IMR-90 (cell line): ENCODE results near the gene IGFL3. TPM values are rescaled to one million over a fixed set of nuclear protein-coding genes. Genes with fewer than 3 reads are reported as not detected.

ENCODE experiments used
- ATAC-seq: fragments of 200-7000 bp; cut with Tn5 transposase; 2 replicates; pipeline ENCODE4 v1.9.1; 2020; ENCODE audit warnings: low read depth, mild to moderate bottlenecking, moderate library complexity
- BruUV-seq: library from RNA; stranded (reverse); fragments of 400-500 nt; replicated peaks from 2 replicates; lab custom pipeline; 2021; lab: Mats Ljungman, UMichigan
- CTCF ChIA-PET: fragments of 300-600 bp; formaldehyde crosslinking; extraction: SDS; loops from one replicate; lab custom pipeline; 2021; ENCODE audit warnings: antibody characterized with exemption; lab: Yijun Ruan, JAX
- POLR2A ChIA-PET: fragments of 300-600 bp; sonication (Branson Sonifier 250); formaldehyde crosslinking; loops from one replicate; lab custom pipeline; 2022; ENCODE audit warnings: antibody characterized with exemption; ENCODE audit not compliant: unreplicated experiment; lab: Charles Lee
- DNase-seq: peaks from one replicate; pipeline ENCODE4 v3.0.0; 2013
- H2AFZ ChIP-seq: replicated peaks from 2 replicates; pipeline ENCODE3; 2013; ENCODE audit warnings: low read length, mild to moderate bottlenecking; ENCODE audit not compliant: poor library complexity
- H2AK5ac ChIP-seq: 2 replicates; pipeline ENCODE4 v1.6.1; 2013; ENCODE audit warnings: low read depth, low read length, inconsistent platforms
- H2AK9ac ChIP-seq: replicated peaks from 2 replicates; pipeline ENCODE3; 2013; ENCODE audit warnings: mild to moderate bottlenecking, low read depth, low read length, moderate library complexity; ENCODE audit not compliant: poor library complexity
- H2BK120ac ChIP-seq: 2 replicates; pipeline ENCODE4 v1.6.1; 2013; ENCODE audit warnings: low read depth, low read length, inconsistent platforms
- H2BK15ac ChIP-seq: 3 replicates; pipeline ENCODE4 v1.6.1; 2013; ENCODE audit warnings: low read depth, low read length, inconsistent platforms
- H2BK20ac ChIP-seq: 2 replicates; pipeline ENCODE4 v1.6.1; 2013; ENCODE audit warnings: low read depth, mild to moderate bottlenecking, inconsistent platforms, low read length, moderate library complexity
- H2BK5ac ChIP-seq: 2 replicates; pipeline ENCODE4 v1.6.1; 2013; ENCODE audit warnings: mild to moderate bottlenecking, low read depth, low read length, inconsistent platforms; ENCODE audit not compliant: poor library complexity, severe bottlenecking
- H3K14ac ChIP-seq: replicated peaks from 2 replicates; pipeline ENCODE4 v1.6.1; 2013; ENCODE audit warnings: low read depth, low read length, inconsistent platforms
- H3K18ac ChIP-seq: 2 replicates; pipeline ENCODE4 v1.6.1; 2013; ENCODE audit warnings: low read depth, low read length, control low read depth
- H3K23ac ChIP-seq: 2 replicates; pipeline ENCODE4 v1.6.1; 2013; ENCODE audit warnings: low read depth, low read length, inconsistent platforms
- H3K27ac ChIP-seq: 2 replicates; pipeline ENCODE4 v1.5.1; 2013; ENCODE audit warnings: mild to moderate bottlenecking, control low read depth, low read length; ENCODE audit not compliant: insufficient read depth
- H3K27me3 ChIP-seq: 2 replicates; pipeline ENCODE4 v1.6.1; 2013; ENCODE audit warnings: low read length; ENCODE audit not compliant: control insufficient read depth, insufficient read depth
- H3K36me3 ChIP-seq: 2 replicates; pipeline ENCODE4 v1.6.1; 2013; ENCODE audit warnings: low read length, mixed read lengths; ENCODE audit not compliant: control insufficient read depth, insufficient read depth
- H3K4ac ChIP-seq: 2 replicates; pipeline ENCODE4 v1.6.1; 2013; ENCODE audit warnings: low read depth, low read length, inconsistent platforms
- H3K4me1 ChIP-seq: 2 replicates; pipeline ENCODE4 v1.6.1; 2013; ENCODE audit warnings: low read length, mixed read lengths; ENCODE audit not compliant: control insufficient read depth, insufficient read depth
- H3K4me2 ChIP-seq: 2 replicates; pipeline ENCODE4 v1.6.1; 2013; ENCODE audit warnings: low read depth, mild to moderate bottlenecking, control low read depth, low read length, moderate library complexity
- H3K4me3 ChIP-seq: 2 replicates; pipeline ENCODE4 v1.5.1; 2013; ENCODE audit warnings: low read depth, mild to moderate bottlenecking, control low read depth, low read length, moderate library complexity; ENCODE audit not compliant: insufficient read depth
- H3K56ac ChIP-seq: 2 replicates; pipeline ENCODE4 v1.6.1; 2013; ENCODE audit warnings: low read length, inconsistent platforms; ENCODE audit not compliant: insufficient read depth; ENCODE audit errors: extremely low read depth
- H3K79me1 ChIP-seq, 2 experiments: 2 replicates each; pipeline ENCODE4 v1.6.1; 2013; ENCODE audit warnings: low read length in 2 of 2, inconsistent platforms in 1 of 2, low read depth in 1 of 2
- H3K9ac ChIP-seq: 2 replicates; pipeline ENCODE4 v1.6.1; 2013; ENCODE audit warnings: low read depth, low read length, control low read depth
- H3K9me1 ChIP-seq: 2 replicates; pipeline ENCODE4 v1.6.1; 2013; ENCODE audit warnings: low read length, inconsistent platforms; ENCODE audit not compliant: insufficient read depth
- H3K9me3 ChIP-seq: 2 replicates; pipeline ENCODE4 v1.6.1; 2013; ENCODE audit warnings: low read length; ENCODE audit not compliant: control insufficient read depth, insufficient read depth
- H4K20me1 ChIP-seq: 2 replicates; pipeline ENCODE4 v1.6.1; 2013; ENCODE audit warnings: low read length, inconsistent platforms; ENCODE audit not compliant: insufficient read depth
- H4K5ac ChIP-seq: 2 replicates; pipeline ENCODE4 v1.6.1; 2013; ENCODE audit warnings: mild to moderate bottlenecking, low read depth, low read length, control low read depth
- H4K8ac ChIP-seq, 2 experiments: 2 replicates each; pipeline ENCODE4 v1.6.1; 2013; ENCODE audit warnings: low read depth in 2 of 2, low read length in 2 of 2, control low read depth in 1 of 2, inconsistent platforms in 1 of 2
- H4K91ac ChIP-seq: 2 replicates; pipeline ENCODE4 v1.6.1; 2013; ENCODE audit warnings: low read depth, low read length, inconsistent platforms; ENCODE audit not compliant: insufficient read depth
- BHLHE40 ChIP-seq: fragments of 150-350 bp; IDR thresholded peaks from 2 replicates; pipeline ENCODE4 v1.6.1; 2016; ENCODE audit warnings: mild to moderate bottlenecking, low read depth, low read length
- CEBPB ChIP-seq: IDR thresholded peaks from 2 replicates; pipeline ENCODE4 v1.6.1; 2012; ENCODE audit warnings: low read depth, low read length, improper control_type of control experiment
- dilution Hi-C: fragments of 300-500 bp; cut with HindIII; formaldehyde crosslinking; loops from one replicate; pipeline ENCODE4 v1.14.3; 2018; ENCODE audit warnings: low sequenced_read_pairs; ENCODE audit not compliant: unreplicated experiment
- in situ Hi-C: fragments of 300-500 bp; cut with MboI; formaldehyde crosslinking; loops from 3 replicates; pipeline ENCODE4 v1.14.3; 2019; ENCODE audit warnings: low sequenced_read_pairs, inconsistent platforms, mixed read lengths
- intact Hi-C: fragments of 100-400 bp; cut with micrococcal nuclease; formaldehyde crosslinking; loops from 2 replicates; pipeline ENCODE4 v1.10.0; 2022
- polyA plus RNA-seq, 3 experiments: library from polyadenylated mRNA; depleted of rRNA; stranded (reverse); fragments of >200 nt; gene quantifications; 2 replicates each; pipeline ENCODE4 v1.2.3, GENCODE V29; 2012; ENCODE audit warnings: low replicate concordance in 1 of 3
- total RNA-seq: library from RNA; depleted of rRNA; stranded (reverse); fragments of >200 nt; gene quantifications from 2 replicates; pipeline ENCODE4 v1.2.3, GENCODE V29; 2012

Gene IGFL3
- total and polyA plus RNA-seq, 2 of the 4 experiments (the other 2 are of a cell fraction), result not detected

DNA sequence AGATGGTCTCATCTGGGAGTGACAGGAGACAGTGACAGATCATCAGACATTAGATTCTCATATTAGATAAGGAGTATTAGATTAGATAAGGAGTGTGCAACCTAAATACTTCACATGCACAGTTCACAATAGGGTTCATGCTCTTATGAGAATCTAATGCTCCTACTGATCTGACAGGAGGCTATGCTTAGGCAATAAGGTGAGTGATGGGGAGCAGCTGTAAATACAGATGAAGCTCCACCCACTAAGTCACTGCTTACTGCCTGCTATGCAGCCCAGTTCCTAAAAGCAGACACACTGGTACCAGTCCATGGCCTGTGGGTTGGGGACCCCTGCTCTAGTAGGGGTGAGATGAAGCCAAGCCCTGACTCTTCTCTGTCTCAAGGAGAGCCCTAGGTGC lies 10.0 kb upstream of the IGFL3 start:
- BruUV-seq, result no TSS peak
- dilution Hi-C loops (no loop called here), in situ Hi-C loops (no loop called here), intact Hi-C loops (no loop called here)
- Histone ChIP-seq H3K4ac (peak overlapping the region; percentile 100), H4K20me1 (no peaks in the 10 kb centered on the region), H4K91ac (peak overlapping the region; percentile 100), H2AK5ac (peak overlapping the region; percentile 88), H2AFZ (peak overlapping the region; percentile 69), H3K14ac (peak overlapping the region; percentile 100), H3K4me3 (no peak overlapping the region), H2BK20ac (peak overlapping the region; percentile 100), H4K5ac (peak overlapping the region; percentile 74; the same call in 1 of the 2 replicates), H3K56ac (peak overlapping the region; percentile 96; the same call in 1 of the 2 replicates), H3K23ac (peak overlapping the region; percentile 60; the same call in 1 of the 2 replicates), H3K9me3 (no peaks in the 10 kb centered on the region), H3K27me3 (peaks cover 3% of the 10 kb centered on the region; the same call in 1 of the 2 replicates), H3K18ac (peak overlapping the region; percentile 100), H3K79me1 (peaks cover 0 to 11% of the 10 kb centered on the region in 2 experiments; a peak in 2 of 4 replicates), H3K9ac (no peak overlapping the region), H2AK9ac (no peak overlapping the region), H3K27ac (peak overlapping the region; percentile 98; the same call in 1 of the 2 replicates), H3K9me1 (no peaks in the 10 kb centered on the region; the same call in 1 of the 2 replicates), H2BK15ac (peak overlapping the region; percentile 95; the same call in 2 of the 3 replicates), H2BK120ac (peak overlapping the region; percentile 100), H3K4me2 (no peak overlapping the region), H3K36me3 (no peaks in the 10 kb centered on the region), H4K8ac (peak overlapping the region; percentile 100), H3K4me1 (peaks cover 14% of the 10 kb centered on the region), H2BK5ac (peak overlapping the region; percentile 100)
- ChIA-PET POLR2A (no interaction called here), CTCF (no interaction called here)
- ATAC-seq, result peak; percentile 16; the same call in 1 of the 2 replicates
- TF ChIP-seq CEBPB (peak; percentile 48; the same call in 1 of the 2 replicates), BHLHE40 (no peak)
- peak; percentile 65 for DNase-seq
